Smooth muscle cell (in vitro differentiated cells): ENCODE measurements around the gene NTM. TPM values are rescaled to one million over a fixed set of nuclear protein-coding genes. Genes with fewer than 3 reads are reported as not detected.

ENCODE experiments used
- DNase-seq: peaks from one replicate; lab custom pipeline; 2025; ENCODE audit not compliant: unreplicated experiment; lab: John Stamatoyannopoulos, UW
- H2AFZ ChIP-seq: fragments of 200-600 bp; sonication (generic); 2 replicates; pipeline ENCODE4 v1.6.0; 2016; ENCODE audit warnings: antibody characterized with exemption, low read depth, mild to moderate bottlenecking
- H3F3A ChIP-seq: fragments of 200-600 bp; sonication (generic); 2 replicates; pipeline ENCODE4 v1.6.0; 2017; ENCODE audit warnings: antibody characterized with exemption, low read depth
- H3K27ac ChIP-seq: fragments of 200-600 bp; sonication (generic); 2 replicates; pipeline ENCODE4 v1.5.1; 2016; ENCODE audit warnings: low read depth, mild to moderate bottlenecking
- H3K27me3 ChIP-seq: fragments of 200-600 bp; sonication (generic); 2 replicates; pipeline ENCODE4 v1.6.1; 2016; ENCODE audit warnings: low read depth, mild to moderate bottlenecking
- H3K36me3 ChIP-seq: fragments of 200-600 bp; sonication (generic); 2 replicates; pipeline ENCODE4 v1.5.1; 2016; ENCODE audit warnings: low read depth
- H3K4me1 ChIP-seq: fragments of 200-600 bp; sonication (generic); 2 replicates; pipeline ENCODE4 v1.5.1; 2016; ENCODE audit warnings: low read depth
- H3K4me2 ChIP-seq: fragments of 200-600 bp; sonication (generic); 2 replicates; pipeline ENCODE4 v1.6.0; 2016; ENCODE audit warnings: mild to moderate bottlenecking
- H3K4me3 ChIP-seq: fragments of 200-600 bp; sonication (generic); 2 replicates; pipeline ENCODE4 v1.5.1; 2016; ENCODE audit warnings: mild to moderate bottlenecking
- H3K79me2 ChIP-seq: fragments of 200-600 bp; sonication (generic); 2 replicates; pipeline ENCODE4 v1.6.0; 2016; ENCODE audit warnings: low read depth, mild to moderate bottlenecking
- H3K9ac ChIP-seq: fragments of 200-600 bp; sonication (generic); 2 replicates; pipeline ENCODE4 v1.6.0; 2016; ENCODE audit warnings: low read depth
- H3K9me3 ChIP-seq: fragments of 200-600 bp; sonication (generic); replicated peaks from 2 replicates; pipeline ENCODE4 v1.5.1; 2016; ENCODE audit warnings: low read depth
- H4K20me1 ChIP-seq: fragments of 200-600 bp; sonication (generic); 2 replicates; pipeline ENCODE4 v1.6.0; 2016; ENCODE audit warnings: low read depth
- CTCF ChIP-seq: fragments of 200-600 bp; sonication (generic); IDR thresholded peaks from 2 replicates; pipeline ENCODE4 v1.5.1; 2017; ENCODE audit warnings: borderline replicate concordance, mild to moderate bottlenecking, antibody characterized with exemption; ENCODE audit not compliant: insufficient read depth, poor library complexity, severe bottlenecking
- WGBS: methylation state at CpG from one replicate; pipeline ENCODE4 v1.1.7; 2016; ENCODE audit warnings: low lambda C conversion rate; 5-methylcytosine and 5-hydroxymethylcytosine counted together
- polyA plus RNA-seq: library from polyadenylated mRNA; unstranded; fragments of >200 nt; fragmentation: Nextera tagmentation; extraction: Ambion mirVana; gene quantifications from 2 replicates; pipeline ENCODE4 v1.2.1, GENCODE V29; 2016
- total RNA-seq: library from RNA; depleted of rRNA; stranded (reverse); fragments of >200 nt; gene quantifications from 2 replicates; pipeline ENCODE4 v1.2.3, GENCODE V29; 2014

The NTM gene
- total and polyA plus RNA-seq, 2 experiments from 2014 or later, result 68.9 to 123 TPM

- Histone ChIP-seq H3K4me3 (no peak overlapping the region), H3K4me1 (no peaks in the 10 kb centered on the region), H3K9ac (no peak overlapping the region), H3K27me3 (peaks cover 10% of the 10 kb centered on the region), H2AFZ (no peak overlapping the region), H3K36me3 (no peaks in the 10 kb centered on the region), H3K79me2 (no peaks in the 10 kb centered on the region), H3K27ac (no peak overlapping the region), H3K9me3 (no peaks in the 10 kb centered on the region), H3K4me2 (no peak overlapping the region), H3F3A (no peaks in the 10 kb centered on the region), H4K20me1 (no peaks in the 10 kb centered on the region)
- WGBS, result 97% methylated on average over 12 of the region's 12 CpGs
- no peak for DNase-seq
- TF ChIP-seq CTCF, result no peak
Measured at GRCh38 chr11:131838016-131838415, 467.6 kb downstream of the NTM start.

GRCh38 chr11:131839326-131839725, 468.9 kb downstream of the NTM start:
- TF ChIP-seq CTCF, result no peak
- H2AFZ ChIP-seq, result no peak overlapping the region
- no peaks in the 10 kb centered on the region for H3K79me2 ChIP-seq
- no peaks in the 10 kb centered on the region for H4K20me1 ChIP-seq
- no peak overlapping the region for H3K27ac ChIP-seq
- 41% methylated on average over 2 of the region's 2 CpGs for WGBS
- H3K9ac ChIP-seq, result no peak overlapping the region
- H3K9me3 ChIP-seq, result no peaks in the 10 kb centered on the region
- peaks cover 10% of the 10 kb centered on the region for H3K27me3 ChIP-seq
- H3F3A ChIP-seq, result no peaks in the 10 kb centered on the region
- H3K4me2 ChIP-seq, result no peak overlapping the region
- H3K4me3 ChIP-seq, result no peak overlapping the region
- DNase-seq, result no peak
- H3K4me1 ChIP-seq, result peaks cover 3% of the 10 kb centered on the region
- H3K36me3 ChIP-seq, result no peaks in the 10 kb centered on the region

GRCh38 chr11:131840545-131840944, 470.1 kb downstream of the NTM start:
- no peak for DNase-seq
- H3K36me3 ChIP-seq, result no peaks in the 10 kb centered on the region
- H3K4me2 ChIP-seq, result no peak overlapping the region
- WGBS, result 96% methylated on average over 3 of the region's 3 CpGs
- H3K27me3 ChIP-seq, result peaks cover 10% of the 10 kb centered on the region
- no peaks in the 10 kb centered on the region for H3F3A ChIP-seq
- no peaks in the 10 kb centered on the region for H4K20me1 ChIP-seq
- no peak overlapping the region for H2AFZ ChIP-seq
- H3K9ac ChIP-seq, result no peak overlapping the region
- TF ChIP-seq CTCF, result no peak
- H3K27ac ChIP-seq, result no peak overlapping the region
- H3K4me1 ChIP-seq, result peaks cover 13% of the 10 kb centered on the region
- H3K4me3 ChIP-seq, result no peak overlapping the region
- H3K79me2 ChIP-seq, result no peaks in the 10 kb centered on the region
- H3K9me3 ChIP-seq, result no peaks in the 10 kb centered on the region

- DNase-seq, result no peak
- Histone ChIP-seq H3K27ac (no peak overlapping the region), H3K9me3 (no peaks in the 10 kb centered on the region), H3K4me2 (no peak overlapping the region), H3K79me2 (no peaks in the 10 kb centered on the region), H3K27me3 (peaks cover 5% of the 10 kb centered on the region), H2AFZ (no peak overlapping the region), H3K4me3 (no peak overlapping the region), H4K20me1 (no peaks in the 10 kb centered on the region), H3K9ac (no peak overlapping the region), H3K4me1 (peaks cover 18% of the 10 kb centered on the region), H3F3A (no peaks in the 10 kb centered on the region), H3K36me3 (no peaks in the 10 kb centered on the region)
- no peak for TF ChIP-seq CTCF
- WGBS, result 100% methylated on average over 1 of the region's 1 CpG
Measured at GRCh38 chr11:131841028-131841427, 470.6 kb downstream of the NTM start.
